Endodermal cell (in vitro differentiated cells): ENCODE measurements around the gene GNB1. TPM values are rescaled to one million over a fixed set of nuclear protein-coding genes. Genes with fewer than 3 reads are reported as not detected.

Source experiments
- DNase-seq: peaks from one replicate; pipeline ENCODE4 v3.0.0-alpha.2; 2017
- H3K27ac ChIP-seq: 2 replicates; pipeline ENCODE4 v1.5.1; 2013; ENCODE audit warnings: mild to moderate bottlenecking, low read depth, low read length, moderate library complexity
- H3K27me3 ChIP-seq: 2 replicates; pipeline ENCODE4 v1.6.1; 2013; ENCODE audit warnings: mild to moderate bottlenecking, low read length, moderate library complexity; ENCODE audit not compliant: insufficient read depth, control insufficient read depth, poor library complexity, severe bottlenecking
- H3K36me3 ChIP-seq: 2 replicates; pipeline ENCODE4 v1.7.0; 2013; ENCODE audit warnings: mild to moderate bottlenecking, low read length, moderate library complexity; ENCODE audit not compliant: control insufficient read depth, insufficient read depth
- H3K4me1 ChIP-seq: one replicate; pipeline ENCODE4 v1.7.0; 2013; ENCODE audit warnings: low read length; ENCODE audit not compliant: control insufficient read depth, insufficient read depth
- H3K4me3 ChIP-seq: 2 replicates; pipeline ENCODE4 v1.5.1; 2013; ENCODE audit warnings: mild to moderate bottlenecking, low read length, moderate library complexity
- H3K9ac ChIP-seq: 2 replicates; pipeline ENCODE4 v1.6.1; 2013; ENCODE audit warnings: mild to moderate bottlenecking, low read length, moderate library complexity; ENCODE audit not compliant: poor library complexity, severe bottlenecking; ENCODE audit errors: extremely low read depth
- H3K9me3 ChIP-seq: 2 replicates; pipeline ENCODE4 v1.6.1; 2013; ENCODE audit warnings: mild to moderate bottlenecking, low read length, moderate library complexity; ENCODE audit not compliant: control insufficient read depth
- H3K27ac Mint-ChIP-seq: 2 replicates; pipeline ENCODE4 v1.8.0; 2020; ENCODE audit warnings: mixed read lengths
- H3K27me3 Mint-ChIP-seq: 2 replicates; pipeline ENCODE4 v1.8.0; 2021; ENCODE audit warnings: mild to moderate bottlenecking, mixed read lengths; ENCODE audit not compliant: insufficient read depth
- H3K36me3 Mint-ChIP-seq: 2 replicates; pipeline ENCODE4 v1.8.0; 2020; ENCODE audit warnings: low read depth, mixed read lengths
- H3K4me1 Mint-ChIP-seq: 2 replicates; pipeline ENCODE4 v1.8.0; 2020; ENCODE audit warnings: mixed read lengths
- H3K4me3 Mint-ChIP-seq: 2 replicates; pipeline ENCODE4 v1.8.0; 2020; ENCODE audit warnings: mild to moderate bottlenecking, moderate library complexity, mixed read lengths
- H3K9me3 Mint-ChIP-seq: 2 replicates; pipeline ENCODE4 v1.8.0; 2020; ENCODE audit warnings: mild to moderate bottlenecking, mixed read lengths
- WGBS, 2 experiments: methylation state at CpG; one replicate each; pipeline versions ENCODE4 v1.1.5 to v1.1.7; 2013; ENCODE audit warnings: missing lambda C conversion rate in 2 of 2, mixed read lengths in 1 of 2; ENCODE audit not compliant: insufficient coverage in 1 of 2, insufficient read length in 1 of 2; 5-methylcytosine and 5-hydroxymethylcytosine counted together
- total RNA-seq, 2 donors: library from RNA; stranded (reverse); fragmentation: NEBNext Ultra II Directional in 1 of 2; extraction: Animal tissue kit (Norgen Biotek cat#: 25700) in 1 of 2; gene quantifications; 2 replicates in 1 of 2; 3 replicates in 1 of 2; pipeline ENCODE4 v1.2.1, GENCODE V29; 2021
- TF ChIP-seq, protein P1 (sequence below): fragments of 200-600 bp; sonication (generic); conservative IDR thresholded peaks from 2 replicates; pipeline ENCODE4 v1.5.0; 2021; ENCODE audit warnings: antibody characterized with exemption, mild to moderate bottlenecking

Gene GNB1
- total RNA-seq, 2 donors from 2014 or later: 369 to 371 TPM

DNA sequence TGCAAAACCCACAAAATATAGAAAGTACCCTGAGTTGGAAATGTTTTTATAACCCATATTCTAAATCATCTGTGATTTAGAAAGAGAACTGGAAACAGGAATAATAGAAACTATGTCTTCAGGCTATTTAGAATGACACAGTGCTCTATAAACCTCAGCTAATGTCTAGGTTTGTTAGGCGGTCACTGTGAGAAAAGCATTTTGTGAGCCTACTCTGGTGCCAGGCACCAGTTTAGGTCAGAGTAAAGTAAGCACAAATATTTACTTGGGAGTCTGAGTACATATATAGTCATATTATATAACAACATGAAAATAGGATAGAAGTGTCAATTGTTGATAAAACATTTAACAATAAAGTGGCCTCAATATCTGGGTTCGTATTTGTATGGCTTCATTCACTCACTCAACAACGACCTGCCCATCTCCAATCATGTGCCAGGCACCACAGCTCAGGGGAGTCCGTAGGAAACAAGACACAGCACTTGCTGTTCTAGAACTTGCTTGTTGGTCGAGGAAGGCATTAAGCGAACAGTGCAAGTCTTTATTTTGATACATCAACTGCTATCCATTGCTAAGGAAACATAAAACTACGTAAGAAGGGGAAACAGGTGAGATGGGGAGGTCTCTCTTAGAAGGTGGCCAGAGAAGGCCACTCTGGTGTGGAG, 37.2 kb downstream of the GNB1 start:
- Histone ChIP-seq H3K4me1 (no peaks in the 10 kb centered on the region), H3K27ac (no peak overlapping the region), H3K9ac (no peak overlapping the region), H3K9me3 (no peaks in the 10 kb centered on the region), H3K27me3 (no peaks in the 10 kb centered on the region), H3K4me3 (no peak overlapping the region), H3K36me3 (peaks cover 56% of the 10 kb centered on the region)
- 96 to 98% methylated on average over 5 to 7 of the region's 7 CpGs for WGBS, 2 experiments
- Mint-ChIP-seq H3K36me3 (peaks cover 13% of the 10 kb centered on the region), H3K27me3 (no peaks in the 10 kb centered on the region), H3K27ac (peak overlapping the region; percentile 53), H3K4me3 (no peak overlapping the region), H3K9me3 (no peaks in the 10 kb centered on the region), H3K4me1 (peaks cover 27% of the 10 kb centered on the region)
- DNase-seq: no peak
- TF ChIP-seq, protein P1, sequence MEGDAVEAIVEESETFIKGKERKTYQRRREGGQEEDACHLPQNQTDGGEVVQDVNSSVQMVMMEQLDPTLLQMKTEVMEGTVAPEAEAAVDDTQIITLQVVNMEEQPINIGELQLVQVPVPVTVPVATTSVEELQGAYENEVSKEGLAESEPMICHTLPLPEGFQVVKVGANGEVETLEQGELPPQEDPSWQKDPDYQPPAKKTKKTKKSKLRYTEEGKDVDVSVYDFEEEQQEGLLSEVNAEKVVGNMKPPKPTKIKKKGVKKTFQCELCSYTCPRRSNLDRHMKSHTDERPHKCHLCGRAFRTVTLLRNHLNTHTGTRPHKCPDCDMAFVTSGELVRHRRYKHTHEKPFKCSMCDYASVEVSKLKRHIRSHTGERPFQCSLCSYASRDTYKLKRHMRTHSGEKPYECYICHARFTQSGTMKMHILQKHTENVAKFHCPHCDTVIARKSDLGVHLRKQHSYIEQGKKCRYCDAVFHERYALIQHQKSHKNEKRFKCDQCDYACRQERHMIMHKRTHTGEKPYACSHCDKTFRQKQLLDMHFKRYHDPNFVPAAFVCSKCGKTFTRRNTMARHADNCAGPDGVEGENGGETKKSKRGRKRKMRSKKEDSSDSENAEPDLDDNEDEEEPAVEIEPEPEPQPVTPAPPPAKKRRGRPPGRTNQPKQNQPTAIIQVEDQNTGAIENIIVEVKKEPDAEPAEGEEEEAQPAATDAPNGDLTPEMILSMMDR: no peak

DNA sequence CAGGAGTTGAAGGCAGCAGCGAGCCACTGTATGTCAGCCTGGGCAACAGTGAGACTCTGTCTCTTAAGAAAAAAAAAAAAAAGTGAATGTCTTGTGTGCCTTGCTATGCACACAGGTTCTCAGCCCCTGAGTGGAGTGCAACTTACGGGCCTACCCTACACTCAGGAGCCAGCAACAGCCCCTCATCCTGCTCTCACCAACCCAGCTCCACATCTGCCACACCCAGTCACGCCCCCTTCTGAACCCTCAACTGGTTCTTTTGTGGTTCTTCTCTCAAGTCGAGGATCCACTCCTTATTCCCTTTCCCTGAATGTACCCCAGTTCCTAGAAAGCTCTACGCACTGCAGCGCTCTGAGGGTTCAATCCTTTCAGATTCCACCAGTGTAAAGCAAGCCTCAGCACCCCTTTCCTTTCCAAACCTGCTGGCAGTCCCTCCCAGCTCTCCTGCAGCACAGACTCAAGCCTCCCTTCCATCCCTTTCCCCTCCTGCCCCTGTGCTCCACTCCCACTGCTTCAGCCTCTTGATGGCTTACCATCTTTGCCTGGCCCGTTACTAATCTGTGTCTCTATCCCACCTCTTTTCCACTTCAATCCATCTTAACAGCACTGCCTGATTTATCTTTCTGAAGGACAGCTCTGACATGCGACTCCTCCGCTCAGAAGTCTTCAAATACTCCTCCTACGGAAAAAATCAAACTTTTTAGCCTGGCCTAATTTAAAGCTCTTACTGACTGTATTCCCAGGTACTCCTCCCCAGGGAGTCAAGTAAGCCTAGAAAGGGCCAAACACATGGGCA, 38.1 kb downstream of the GNB1 start:
- no peaks in the 10 kb centered on the region for H3K27me3 ChIP-seq
- peaks cover 50% of the 10 kb centered on the region for H3K36me3 ChIP-seq
- H3K9me3 Mint-ChIP-seq: no peaks in the 10 kb centered on the region
- WGBS, 2 experiments: 92 to 93% methylated on average over 7 to 10 of the region's 10 CpGs
- H3K4me3 ChIP-seq: no peak overlapping the region
- H3K27ac ChIP-seq: no peak overlapping the region
- H3K9ac ChIP-seq: no peak overlapping the region
- H3K27ac Mint-ChIP-seq: peak overlapping the region; percentile 0
- H3K27me3 Mint-ChIP-seq: no peaks in the 10 kb centered on the region
- peaks cover 24% of the 10 kb centered on the region for H3K4me1 Mint-ChIP-seq
- TF ChIP-seq, protein P1: no peak
- H3K36me3 Mint-ChIP-seq: peaks cover 13% of the 10 kb centered on the region
- no peaks in the 10 kb centered on the region for H3K9me3 ChIP-seq
- no peak overlapping the region for H3K4me3 Mint-ChIP-seq
- DNase-seq: no peak
- H3K4me1 ChIP-seq: no peaks in the 10 kb centered on the region

DNA sequence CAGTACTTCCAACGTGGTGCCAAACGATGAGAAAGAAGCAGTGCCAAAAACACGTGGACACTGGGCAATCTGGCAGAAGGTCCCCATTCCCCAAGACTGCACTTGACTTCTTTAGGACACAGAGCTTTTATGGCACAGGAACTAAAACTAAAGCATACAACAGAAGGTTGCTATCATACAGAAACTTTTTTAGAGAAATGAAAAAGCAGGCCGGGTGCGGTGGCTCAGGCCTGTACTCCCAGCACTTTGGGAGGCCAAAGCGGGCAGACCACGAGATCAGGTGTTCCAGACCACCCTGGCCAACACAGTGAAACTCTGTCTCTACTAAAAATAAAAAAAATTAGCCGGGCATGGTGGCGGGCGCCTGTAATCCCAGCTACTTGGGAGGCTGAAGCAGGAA, 43.0 kb downstream of the GNB1 start:
- 93 to 96% methylated on average over 8 to 10 of the region's 10 CpGs for WGBS, 2 experiments
- Mint-ChIP-seq H3K4me1 (peaks cover 30% of the 10 kb centered on the region), H3K4me3 (no peak overlapping the region), H3K27ac (peak overlapping the region; percentile 23), H3K9me3 (no peaks in the 10 kb centered on the region), H3K36me3 (peaks cover 26% of the 10 kb centered on the region), H3K27me3 (no peaks in the 10 kb centered on the region)
- H3K36me3 ChIP-seq: peaks cover 54% of the 10 kb centered on the region
- peak overlapping the region; percentile 68 for H3K4me3 ChIP-seq
- H3K27ac ChIP-seq: no peak overlapping the region
- TF ChIP-seq, protein P1: no peak
- no peaks in the 10 kb centered on the region for H3K9me3 ChIP-seq
- H3K27me3 ChIP-seq: no peaks in the 10 kb centered on the region
- peaks cover 10% of the 10 kb centered on the region for H3K4me1 ChIP-seq
- no peak overlapping the region for H3K9ac ChIP-seq
- DNase-seq: no peak
